Hematopoietic multipotent progenitor cell treated with erythropoietin and hydrocortisone succinate and interleukin-3 and kit ligand, for 15 days (in vitro differentiated cells): ENCODE data around the gene PDLIM5.
"Not testable (repeated sequence)": the region's sequence is repeated elsewhere in the genome, so short reads cannot be mapped to it uniquely, and the experiment has no call there.

Experiments
- DNase-seq: peaks from one replicate; pipeline ENCODE4 v3.0.0-alpha.2; 2015; ENCODE audit warnings: low spot score

PDLIM5 gene

GRCh38 chr4:94528792-94529451, 77.2 kb downstream of the PDLIM5 start:
- no peak for DNase-seq

- DNase-seq: no peak
Observed at GRCh38 chr4:94530073-94530472, 78.3 kb downstream of the PDLIM5 start.

GRCh38 chr4:94531991-94532789, 80.4 kb downstream of the PDLIM5 start:
- DNase-seq: peak; percentile 60

GRCh38 chr4:94533405-94534223, 81.9 kb downstream of the PDLIM5 start:
- peak; percentile 25 for DNase-seq

GRCh38 chr4:94534401-94535312, 82.9 kb downstream of the PDLIM5 start:
- no peak for DNase-seq

- no peak for DNase-seq
Observed at GRCh38 chr4:94536049-94536448, 84.3 kb downstream of the PDLIM5 start.

- DNase-seq: no peak
Observed at GRCh38 chr4:94536649-94537469, 85.1 kb downstream of the PDLIM5 start.

- DNase-seq: no peak
Observed at GRCh38 chr4:94537921-94538628, 86.3 kb downstream of the PDLIM5 start.

GRCh38 chr4:94540476-94540875, 88.7 kb downstream of the PDLIM5 start:
- DNase-seq: no peak

- no peak for DNase-seq
Observed at GRCh38 chr4:94544811-94545210, 93.1 kb downstream of the PDLIM5 start.

- DNase-seq: no peak
Observed at GRCh38 chr4:94545296-94545695, 93.6 kb downstream of the PDLIM5 start.

GRCh38 chr4:94546949-94547348, 95.2 kb downstream of the PDLIM5 start:
- DNase-seq: no peak

GRCh38 chr4:94548571-94548970, 96.8 kb downstream of the PDLIM5 start:
- no peak for DNase-seq

- DNase-seq: peak; percentile 33
Observed at GRCh38 chr4:94550352-94550751, 98.6 kb downstream of the PDLIM5 start.

GRCh38 chr4:94550851-94551250, 99.1 kb downstream of the PDLIM5 start:
- DNase-seq: no peak

GRCh38 chr4:94551643-94552564, 100.2 kb downstream of the PDLIM5 start:
- no peak for DNase-seq

GRCh38 chr4:94556047-94556446, 104.3 kb downstream of the PDLIM5 start:
- not testable (repeated sequence) for DNase-seq

GRCh38 chr4:94557632-94558031, 105.9 kb downstream of the PDLIM5 start:
- not testable (repeated sequence) for DNase-seq

- DNase-seq: no peak
Observed at GRCh38 chr4:94558392-94558904, 106.7 kb downstream of the PDLIM5 start.
